GM12873 (cell line): ENCODE data around the gene COL26A1.

ENCODE experiments used
- CTCF ChIP-seq: IDR thresholded peaks from 2 replicates; pipeline ENCODE4 v1.5.1; 2012; ENCODE audit warnings: low read depth, mild to moderate bottlenecking, moderate library complexity, low read length, control low read depth; ENCODE audit not compliant: insufficient read depth; ENCODE audit errors: missing control alignments

Gene COL26A1

GRCh38 chr7:101556453-101556968, 193.8 kb downstream of the COL26A1 start:
- TF ChIP-seq CTCF, result no peak

GRCh38 chr7:101557421-101557820, 194.7 kb downstream of the COL26A1 start:
- no peak for TF ChIP-seq CTCF

- TF ChIP-seq CTCF, result no peak
These were observed 195.5 kb downstream of the COL26A1 start for GRCh38 chr7:101557978-101558741.

- TF ChIP-seq CTCF, result peak; percentile 16
These were observed 196.2 kb downstream of the COL26A1 start for GRCh38 chr7:101558742-101559325.

- no peak for TF ChIP-seq CTCF
These were observed 196.9 kb downstream of the COL26A1 start for GRCh38 chr7:101559586-101559985.

GRCh38 chr7:101560856-101561255, 198.2 kb downstream of the COL26A1 start:
- no peak for TF ChIP-seq CTCF

- TF ChIP-seq CTCF, result no peak
These were observed 200.0 kb downstream of the COL26A1 start for GRCh38 chr7:101562531-101563197.
